ENCODE results near the gene SDHC. TPM values are rescaled to one million over a fixed set of nuclear protein-coding genes. Genes with fewer than 3 reads are reported as not detected.

The SDHC gene
- total and polyA plus RNA-seq, 2 of the 13 experiments (the other 11 are each of a cell fraction or from before 2014, with no cell fraction given): 27.1 to 229 TPM

DNA sequence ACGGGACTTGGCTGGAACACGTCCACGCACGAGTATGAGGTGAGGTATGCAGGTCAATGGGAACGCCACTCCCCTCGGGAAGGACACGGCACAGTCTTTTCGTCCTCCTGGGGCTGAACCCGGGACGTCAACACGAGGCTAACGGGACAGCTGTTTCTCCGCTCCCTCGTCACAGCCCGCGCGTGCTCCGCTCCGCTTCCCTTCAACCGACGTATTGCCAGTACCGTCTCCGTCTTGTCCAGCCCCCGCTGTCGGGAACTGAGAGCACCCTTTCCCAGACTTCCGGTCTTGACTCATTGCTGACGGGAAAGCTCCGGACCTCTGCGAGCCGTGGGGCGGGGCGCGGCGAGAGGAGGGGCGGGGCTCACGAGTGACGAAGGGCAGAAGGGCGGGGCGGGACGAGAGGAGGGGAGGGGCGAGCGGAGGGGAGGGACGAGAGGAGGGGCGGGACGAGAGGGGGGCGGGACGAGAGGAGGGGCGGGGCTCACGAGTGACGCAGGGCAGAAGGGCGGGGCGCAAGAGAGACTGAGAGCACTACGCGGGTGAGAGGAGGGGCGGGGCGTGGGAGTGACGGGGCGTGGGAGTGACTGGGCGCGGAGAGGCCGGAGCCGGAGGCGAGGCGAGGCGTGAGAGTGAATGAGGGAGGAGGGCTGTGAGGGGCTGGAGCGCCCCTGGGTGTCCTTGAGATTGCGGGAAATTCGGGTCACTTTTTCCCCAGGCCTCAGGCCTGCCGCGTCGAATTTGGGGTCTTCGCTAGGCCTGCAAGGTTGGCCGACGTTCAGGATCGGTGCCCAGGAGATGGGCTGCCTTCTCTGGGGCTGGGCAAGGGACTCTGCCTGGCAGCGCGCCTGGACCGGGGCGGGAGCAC, 75.7 kb downstream of the SDHC start (continued):
- TF ChIP-seq, protein P1, sequence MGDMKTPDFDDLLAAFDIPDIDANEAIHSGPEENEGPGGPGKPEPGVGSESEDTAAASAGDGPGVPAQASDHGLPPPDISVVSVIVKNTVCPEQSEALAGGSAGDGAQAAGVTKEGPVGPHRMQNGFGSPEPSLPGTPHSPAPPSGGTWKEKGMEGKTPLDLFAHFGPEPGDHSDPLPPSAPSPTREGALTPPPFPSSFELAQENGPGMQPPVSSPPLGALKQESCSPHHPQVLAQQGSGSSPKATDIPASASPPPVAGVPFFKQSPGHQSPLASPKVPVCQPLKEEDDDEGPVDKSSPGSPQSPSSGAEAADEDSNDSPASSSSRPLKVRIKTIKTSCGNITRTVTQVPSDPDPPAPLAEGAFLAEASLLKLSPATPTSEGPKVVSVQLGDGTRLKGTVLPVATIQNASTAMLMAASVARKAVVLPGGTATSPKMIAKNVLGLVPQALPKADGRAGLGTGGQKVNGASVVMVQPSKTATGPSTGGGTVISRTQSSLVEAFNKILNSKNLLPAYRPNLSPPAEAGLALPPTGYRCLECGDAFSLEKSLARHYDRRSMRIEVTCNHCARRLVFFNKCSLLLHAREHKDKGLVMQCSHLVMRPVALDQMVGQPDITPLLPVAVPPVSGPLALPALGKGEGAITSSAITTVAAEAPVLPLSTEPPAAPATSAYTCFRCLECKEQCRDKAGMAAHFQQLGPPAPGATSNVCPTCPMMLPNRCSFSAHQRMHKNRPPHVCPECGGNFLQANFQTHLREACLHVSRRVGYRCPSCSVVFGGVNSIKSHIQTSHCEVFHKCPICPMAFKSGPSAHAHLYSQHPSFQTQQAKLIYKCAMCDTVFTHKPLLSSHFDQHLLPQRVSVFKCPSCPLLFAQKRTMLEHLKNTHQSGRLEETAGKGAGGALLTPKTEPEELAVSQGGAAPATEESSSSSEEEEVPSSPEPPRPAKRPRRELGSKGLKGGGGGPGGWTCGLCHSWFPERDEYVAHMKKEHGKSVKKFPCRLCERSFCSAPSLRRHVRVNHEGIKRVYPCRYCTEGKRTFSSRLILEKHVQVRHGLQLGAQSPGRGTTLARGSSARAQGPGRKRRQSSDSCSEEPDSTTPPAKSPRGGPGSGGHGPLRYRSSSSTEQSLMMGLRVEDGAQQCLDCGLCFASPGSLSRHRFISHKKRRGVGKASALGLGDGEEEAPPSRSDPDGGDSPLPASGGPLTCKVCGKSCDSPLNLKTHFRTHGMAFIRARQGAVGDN (CRISPR knock-in tag; IDR thresholded peaks at IDR 0.05): peak; percentile 97
- TF ChIP-seq, protein P2, sequence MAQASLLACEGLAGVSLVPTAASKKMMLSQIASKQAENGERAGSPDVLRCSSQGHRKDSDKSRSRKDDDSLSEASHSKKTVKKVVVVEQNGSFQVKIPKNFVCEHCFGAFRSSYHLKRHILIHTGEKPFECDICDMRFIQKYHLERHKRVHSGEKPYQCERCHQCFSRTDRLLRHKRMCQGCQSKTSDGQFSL (CRISPR knock-in tag; IDR thresholded peaks at IDR 0.05): 0 out of 2 replicates have a peak, but pooled peaks have one; percentile 32
- TF ChIP-seq ZNF264 (CRISPR knock-in tag; IDR thresholded peaks at IDR 0.05): 0 out of 2 replicates have a peak, but pooled peaks have one; percentile 43
- peak; percentile 47; the same call in 1 of the 2 replicates for TF ChIP-seq ZNF503 (CRISPR knock-in tag; IDR thresholded peaks at IDR 0.05)
- peak; percentile 67 for TF ChIP-seq ZNF616 (CRISPR knock-in tag; IDR thresholded peaks at IDR 0.05; ENCODE audit: low read depth)
- TF ChIP-seq ZMYM3 (CRISPR knock-in tag; IDR thresholded peaks at IDR 0.05): peak; percentile 37; the same call in 1 of the 2 replicates
- peak; percentile 18; the same call in 1 of the 2 replicates for TF ChIP-seq ZBTB33 (CRISPR knock-in tag; IDR thresholded peaks at IDR 0.05)
- TF ChIP-seq KLF11 (CRISPR knock-in tag; IDR thresholded peaks at IDR 0.05): 0 out of 2 replicates have a peak, but pooled peaks have one; percentile 62
- TF ChIP-seq SALL2 (CRISPR knock-in tag; IDR thresholded peaks at IDR 0.05): 0 out of 2 replicates have a peak, but pooled peaks have one; percentile 68
- peak; percentile 70; the same call in 1 of the 2 replicates for TF ChIP-seq ZIK1 (CRISPR knock-in tag; IDR thresholded peaks at IDR 0.05; ENCODE audit: borderline replicate concordance, low read depth)
- TF ChIP-seq, protein P3, sequence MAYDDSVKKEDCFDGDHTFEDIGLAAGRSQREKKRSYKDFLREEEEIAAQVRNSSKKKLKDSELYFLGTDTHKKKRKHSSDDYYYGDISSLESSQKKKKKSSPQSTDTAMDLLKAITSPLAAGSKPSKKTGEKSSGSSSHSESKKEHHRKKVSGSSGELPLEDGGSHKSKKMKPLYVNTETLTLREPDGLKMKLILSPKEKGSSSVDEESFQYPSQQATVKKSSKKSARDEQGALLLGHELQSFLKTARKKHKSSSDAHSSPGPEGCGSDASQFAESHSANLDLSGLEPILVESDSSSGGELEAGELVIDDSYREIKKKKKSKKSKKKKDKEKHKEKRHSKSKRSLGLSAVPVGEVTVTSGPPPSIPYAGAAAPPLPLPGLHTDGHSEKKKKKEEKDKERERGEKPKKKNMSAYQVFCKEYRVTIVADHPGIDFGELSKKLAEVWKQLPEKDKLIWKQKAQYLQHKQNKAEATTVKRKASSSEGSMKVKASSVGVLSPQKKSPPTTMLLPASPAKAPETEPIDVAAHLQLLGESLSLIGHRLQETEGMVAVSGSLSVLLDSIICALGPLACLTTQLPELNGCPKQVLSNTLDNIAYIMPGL (CRISPR knock-in tag; IDR thresholded peaks at IDR 0.05; ENCODE audit: borderline replicate concordance in 1 of 2, low read depth in 1 of 2): peak; percentile 47 to 78; a peak in 2 of 4 replicates
- TF ChIP-seq ZSCAN21 (CRISPR knock-in tag; IDR thresholded peaks at IDR 0.05; ENCODE audit: borderline replicate concordance): peak; percentile 82
- peak; percentile 82 for TF ChIP-seq FOSL1 (CRISPR knock-in tag; IDR thresholded peaks at IDR 0.05; ENCODE audit: borderline replicate concordance)
- TF ChIP-seq TAF1 (CRISPR knock-in tag; IDR thresholded peaks at IDR 0.05): peak; percentile 84
- TF ChIP-seq KDM2A (CRISPR knock-in tag; IDR thresholded peaks at IDR 0.05; ENCODE audit: borderline replicate concordance, low read depth): peak; percentile 62; the same call in 1 of the 2 replicates
